Tibial artery (tissue), 4 donors: Measurements from ENCODE around the gene DDX59.

Experiments used
- DNase-seq, 2 donors: peaks; one replicate each; pipeline ENCODE4 v3.0.0-alpha.2; 2019
- H3K27ac ChIP-seq, 2 donors: fragments of 200-600 bp; sonication (generic) in 1 of 2; 1 replicate in 1 of 2; 2 replicates in 1 of 2; pipeline ENCODE4 v1.5.1; 2018 to 2019; ENCODE audit warnings: mild to moderate bottlenecking in 1 of 2
- H3K27me3 ChIP-seq, 2 donors: fragments of 200-600 bp; sonication (generic) in 1 of 2; one replicate each; pipeline versions ENCODE4 v1.5.1 to v1.6.0; 2016 to 2019
- H3K36me3 ChIP-seq, 3 donors: fragments of 200-600 bp; sonication (generic) in 2 of 3; one replicate each; pipeline ENCODE4 v1.5.1; 2016 to 2019; ENCODE audit warnings: mild to moderate bottlenecking in 2 of 3
- H3K4me1 ChIP-seq, 4 donors: fragments of 200-600 bp; sonication (generic) in 2 of 4; 1 replicate in 3 of 4; 2 replicates in 1 of 4; pipeline ENCODE4 v1.5.1; 2016 to 2019
- H3K4me3 ChIP-seq, 2 donors: fragments of 200-600 bp; sonication (generic) in 1 of 2; 1 replicate in 1 of 2; 2 replicates in 1 of 2; pipeline ENCODE4 v1.5.1; 2018 to 2019; ENCODE audit warnings: mild to moderate bottlenecking in 2 of 2
- H3K9me3 ChIP-seq, 3 donors: fragments of 200-600 bp; sonication (generic) in 1 of 3; one replicate each; pipeline ENCODE4 v1.5.1; 2016 to 2019
- CTCF ChIP-seq, 2 experiments: fragments of 200-600 bp in 1 of 2; fragments of 450-650 bp in 1 of 2; IDR thresholded peaks; one replicate each; pipeline ENCODE4 v1.5.1; 2017 to 2019; ENCODE audit warnings: antibody characterized with exemption in 2 of 2, mild to moderate bottlenecking in 1 of 2, moderate library complexity in 1 of 2
- intact Hi-C: fragments of 100-400 bp; cut with DNase I; formaldehyde crosslinking; loops from one replicate; pipeline ENCODE4 v1.15.0; 2023; ENCODE audit warnings: low total_unique reads

The DDX59 gene

GRCh38 chr1:200619894-200620272 lies 49.8 kb downstream of the DDX59 start:
- no peaks in the 10 kb centered on the region for H3K9me3 ChIP-seq
- H3K27me3 ChIP-seq = no peaks in the 10 kb centered on the region
- peak overlapping the region; percentile 50 to 64 for H3K4me3 ChIP-seq
- intact Hi-C loops = loop anchor here (2.0 kb wide), 1 partner anchor 51 kb away; no protein-coding TSS in a partner anchor
- TF ChIP-seq CTCF (IDR thresholded peaks at IDR 0.05) = no peak
- H3K36me3 ChIP-seq = no peaks in the 10 kb centered on the region
- H3K4me1 ChIP-seq = peaks cover 0 to 17% (median 2%) of the 10 kb centered on the region in 4 donors
- no peak overlapping the region for H3K27ac ChIP-seq
- no peak for DNase-seq

- Histone ChIP-seq H3K4me1 (no peaks in the 10 kb centered on the region), H3K27me3 (no peaks in the 10 kb centered on the region), H3K27ac (no peak overlapping the region), H3K4me3 (no peak overlapping the region), H3K36me3 (no peaks in the 10 kb centered on the region), H3K9me3 (no peaks in the 10 kb centered on the region)
- intact Hi-C loops = no loop called here
- TF ChIP-seq CTCF (IDR thresholded peaks at IDR 0.05) = no peak
- no peak for DNase-seq
These were observed 58.9 kb downstream of the DDX59 start for GRCh38 chr1:200610846-200611245.

GRCh38 chr1:200602632-200603031 lies 67.1 kb downstream of the DDX59 start:
- no peak for TF ChIP-seq CTCF (IDR thresholded peaks at IDR 0.05)
- H3K36me3 ChIP-seq = no peaks in the 10 kb centered on the region
- no peaks in the 10 kb centered on the region for H3K4me1 ChIP-seq
- H3K27me3 ChIP-seq = no peaks in the 10 kb centered on the region
- H3K27ac ChIP-seq = no peak overlapping the region
- no peaks in the 10 kb centered on the region for H3K9me3 ChIP-seq
- intact Hi-C loops = no loop called here
- no peak for DNase-seq
- H3K4me3 ChIP-seq = no peak overlapping the region
